GM18526 (cell line): Measurements from ENCODE around the gene MYO1F.

Experiments used
- POLR2A ChIP-seq: IDR thresholded peaks from 3 replicates; pipeline ENCODE4 v1.6.1; 2011; ENCODE audit not compliant: insufficient read length; ENCODE audit errors: extremely low read depth

Gene MYO1F

GRCh38 chr19:8489561-8490394, 87.5 kb downstream of the MYO1F start:
- no peak for TF ChIP-seq POLR2A

GRCh38 chr19:8488365-8488764, 88.9 kb downstream of the MYO1F start:
- no peak for TF ChIP-seq POLR2A

- TF ChIP-seq POLR2A: no peak
These were observed 89.9 kb downstream of the MYO1F start for GRCh38 chr19:8487137-8487851.

- TF ChIP-seq POLR2A: no peak
These were observed 90.5 kb downstream of the MYO1F start for GRCh38 chr19:8486661-8487136.

- no peak for TF ChIP-seq POLR2A
These were observed 91.5 kb downstream of the MYO1F start for GRCh38 chr19:8485561-8486371.

GRCh38 chr19:8484331-8484894, 92.8 kb downstream of the MYO1F start:
- TF ChIP-seq POLR2A: no peak

GRCh38 chr19:8483165-8483564, 94.1 kb downstream of the MYO1F start:
- no peak for TF ChIP-seq POLR2A

- TF ChIP-seq POLR2A: no peak
These were observed 94.5 kb downstream of the MYO1F start for GRCh38 chr19:8482696-8483095.

- no peak for TF ChIP-seq POLR2A
These were observed 95.6 kb downstream of the MYO1F start for GRCh38 chr19:8481616-8482015.

- no peak for TF ChIP-seq POLR2A
These were observed 96.0 kb downstream of the MYO1F start for GRCh38 chr19:8481201-8481600.

GRCh38 chr19:8478598-8478997, 98.6 kb downstream of the MYO1F start:
- TF ChIP-seq POLR2A: no peak

- TF ChIP-seq POLR2A: no peak
These were observed 99.4 kb downstream of the MYO1F start for GRCh38 chr19:8477889-8478288.

- TF ChIP-seq POLR2A: no peak
These were observed 100.7 kb downstream of the MYO1F start for GRCh38 chr19:8476524-8476923.

- no peak for TF ChIP-seq POLR2A
These were observed 102.2 kb downstream of the MYO1F start for GRCh38 chr19:8475005-8475404.

- no peak for TF ChIP-seq POLR2A
These were observed 103.4 kb downstream of the MYO1F start for GRCh38 chr19:8473648-8474476.
